A549 (cell line): Measurements from ENCODE around the gene INPP5A. TPM values are rescaled to one million over a fixed set of nuclear protein-coding genes. Genes with fewer than 3 reads are reported as not detected.

Experiments used
- ATAC-seq, 2 experiments: fragments of 200-7000 bp in 1 of 2; fragments of >200 bp in 1 of 2; cut with Nextera tagmentation in 1 of 2; cut with Tn5 transposase in 1 of 2; 3 replicates each; pipeline versions ENCODE4 v1.8.0 to v1.9.1; 2018 to 2020; ENCODE audit warnings: mild to moderate bottlenecking in 1 of 2, moderate library complexity in 1 of 2
- CTCF ChIA-PET: fragments of 300-600 bp; sonication (Branson Sonifier 250); formaldehyde crosslinking; extraction: SDS; loops from one replicate; lab custom pipeline; 2021; ENCODE audit warnings: antibody characterized with exemption, inconsistent platforms; lab: Yijun Ruan, JAX
- POLR2A ChIA-PET: fragments of 350-600 bp; formaldehyde crosslinking; extraction: SDS; loops from one replicate; lab custom pipeline; 2021; ENCODE audit warnings: antibody characterized with exemption, inconsistent platforms; lab: Yijun Ruan, JAX
- DNase-seq, 2 experiments: peaks; one replicate each; pipeline versions ENCODE4 v3.0.0 to v3.0.0-alpha.2; 2011 to 2016; ENCODE audit warnings: low read depth in 1 of 2, low spot score in 1 of 2
- FAIRE-seq: peaks from 2 replicates; lab custom pipeline; 2011; peaks lifted over from hg19 to GRCh38; lab: Jason Lieb, UNC
- H3K27ac ChIP-seq, 2 experiments: fragments of >200 bp; sonication (Bioruptor Twin); formaldehyde crosslinking; 3 replicates each; pipeline ENCODE4 v1.5.1; 2016 to 2017
- H3K4me1 ChIP-seq: fragments of >200 bp; sonication (Bioruptor Twin); formaldehyde crosslinking; 3 replicates; pipeline ENCODE4 v1.6.1; 2016
- H3K4me2 ChIP-seq: fragments of >200 bp; sonication (Bioruptor Twin); formaldehyde crosslinking; 3 replicates; pipeline ENCODE4 v1.6.1; 2016
- H3K4me3 ChIP-seq: fragments of >200 bp; sonication (Bioruptor Twin); formaldehyde crosslinking; 3 replicates; pipeline ENCODE4 v1.5.1; 2016
- H3K9me3 ChIP-seq: fragments of >200 bp; sonication (Bioruptor Twin); formaldehyde crosslinking; 3 replicates; pipeline ENCODE4 v1.6.1; 2016
- ATOH8 ChIP-seq: fragments of 250-450 bp; sonication (Bioruptor Pico); IDR thresholded peaks from 2 replicates; pipeline ENCODE4 v1.5.0; 2020; ENCODE audit warnings: low read depth, mild to moderate bottlenecking, moderate library complexity
- BCL3 ChIP-seq: fragments of >200 bp; sonication (Bioruptor Twin); formaldehyde crosslinking; IDR thresholded peaks from 3 replicates; pipeline ENCODE4 v1.6.1; 2016
- BHLHE40 ChIP-seq: IDR thresholded peaks from 2 replicates; pipeline ENCODE4 v1.6.1; 2012; ENCODE audit warnings: low read depth, low read length, inconsistent platforms
- CHD2 ChIP-seq: fragments of 150-350 bp; IDR thresholded peaks from 2 replicates; pipeline ENCODE4 v1.6.1; 2014; ENCODE audit warnings: low read length; ENCODE audit not compliant: partially characterized antibody
- CTCF ChIP-seq: fragments of >200 bp; sonication (Bioruptor Twin); formaldehyde crosslinking; IDR thresholded peaks from 3 replicates; pipeline ENCODE4 v1.5.1; 2016
- E2F6 ChIP-seq: IDR thresholded peaks from 2 replicates; pipeline ENCODE4 v1.6.1; 2012; ENCODE audit warnings: low read depth, borderline replicate concordance
- EHF ChIP-seq: fragments of 250-450 bp; sonication (Bioruptor Pico); IDR thresholded peaks from 2 replicates; pipeline ENCODE4 v1.5.0; 2020; ENCODE audit warnings: mild to moderate bottlenecking
- EHMT2 ChIP-seq: fragments of 200-600 bp; sonication (generic); IDR thresholded peaks from 2 replicates; pipeline ENCODE4 v1.6.1; 2016; ENCODE audit warnings: antibody characterized with exemption, low read depth, mild to moderate bottlenecking, moderate library complexity
- ELK1 ChIP-seq: fragments of 150-350 bp; IDR thresholded peaks from 2 replicates; pipeline ENCODE4 v1.6.1; 2014; ENCODE audit warnings: low read depth, mild to moderate bottlenecking, low read length
- FOSB ChIP-seq: fragments of 250-450 bp; sonication (Bioruptor Pico); IDR thresholded peaks from 2 replicates; pipeline ENCODE4 v1.5.0; 2020; ENCODE audit warnings: mild to moderate bottlenecking, moderate library complexity
- FOSL2 ChIP-seq, 2 experiments: fragments of 450-650 bp in 1 of 2; fragments of >200 bp in 1 of 2; sonication (Bioruptor Twin) in 1 of 2; formaldehyde crosslinking; IDR thresholded peaks; 2 replicates each; pipeline versions ENCODE4 v1.5.0 to v1.6.1; 2016 to 2020; ENCODE audit warnings: mild to moderate bottlenecking in 1 of 2, moderate library complexity in 1 of 2
- HDAC2 ChIP-seq: fragments of 200-600 bp; sonication (generic); IDR thresholded peaks from 2 replicates; pipeline ENCODE4 v1.6.1; 2016
- HEYL ChIP-seq: fragments of 250-450 bp; sonication (Bioruptor Pico); IDR thresholded peaks from 2 replicates; pipeline ENCODE4 v1.8.0; 2021; ENCODE audit warnings: mild to moderate bottlenecking, moderate library complexity
- HOXB13 ChIP-seq: fragments of 250-450 bp; sonication (Bioruptor Pico); IDR thresholded peaks from 2 replicates; pipeline ENCODE4 v1.5.0; 2020; ENCODE audit warnings: low read depth, mild to moderate bottlenecking, moderate library complexity
- JUN ChIP-seq, 2 experiments: fragments of >200 bp; sonication (Bioruptor Twin); formaldehyde crosslinking; IDR thresholded peaks; 2 replicates in 1 of 2; 3 replicates in 1 of 2; pipeline ENCODE4 v1.6.1; 2016 to 2017
- JUNB ChIP-seq: fragments of >200 bp; sonication (Bioruptor Twin); formaldehyde crosslinking; IDR thresholded peaks from 2 replicates; pipeline ENCODE4 v1.6.1; 2016
- KDM1A ChIP-seq: fragments of 200-600 bp; sonication (generic); IDR thresholded peaks from 2 replicates; pipeline ENCODE4 v1.6.1; 2016; ENCODE audit warnings: low read depth, mild to moderate bottlenecking
- MAFK ChIP-seq: fragments of 450-650 bp; IDR thresholded peaks from 2 replicates; pipeline ENCODE4 v1.6.1; 2014; ENCODE audit not compliant: partially characterized antibody
- MYC ChIP-seq: IDR thresholded peaks from 2 replicates; pipeline ENCODE4 v1.6.1; 2012; ENCODE audit warnings: mild to moderate bottlenecking, inconsistent platforms, low read length, improper control_type of control experiment, borderline replicate concordance
- POLR2A ChIP-seq: IDR thresholded peaks from 2 replicates; pipeline ENCODE4 v1.6.1; 2012; ENCODE audit warnings: mild to moderate bottlenecking, low read length
- POLR2AphosphoS2 ChIP-seq: conservative IDR thresholded peaks from 2 replicates; pipeline ENCODE4 v1.6.1; 2012; ENCODE audit warnings: low read length, improper control_type of control experiment, inconsistent platforms
- RAD21 ChIP-seq, 2 experiments: fragments of >200 bp in 1 of 2; sonication (Bioruptor Twin) in 1 of 2; formaldehyde crosslinking in 1 of 2; IDR thresholded peaks in 1 of 2; conservative IDR thresholded peaks in 1 of 2; 2 replicates in 1 of 2; 3 replicates in 1 of 2; pipeline ENCODE4 v1.6.1; 2012 to 2018; ENCODE audit warnings: inconsistent platforms in 1 of 2
- SREBF2 ChIP-seq: fragments of 450-650 bp; IDR thresholded peaks from 2 replicates; pipeline ENCODE4 v1.6.1; 2014; ENCODE audit warnings: mild to moderate bottlenecking, moderate library complexity
- TFCP2L1 ChIP-seq: fragments of 250-450 bp; sonication (Bioruptor Pico); IDR thresholded peaks from 2 replicates; pipeline ENCODE4 v1.5.0; 2021; ENCODE audit warnings: mild to moderate bottlenecking
- TP53 ChIP-seq: fragments of 250-450 bp; sonication (Bioruptor Pico); IDR thresholded peaks from 2 replicates; pipeline ENCODE4 v1.5.0; 2021; ENCODE audit warnings: mild to moderate bottlenecking, moderate library complexity
- USF2 ChIP-seq: fragments of 450-650 bp; IDR thresholded peaks from 2 replicates; pipeline ENCODE4 v1.6.1; 2014; ENCODE audit warnings: antibody characterized with exemption
- ZC3H11A ChIP-seq: fragments of 450-650 bp; IDR thresholded peaks from 2 replicates; pipeline ENCODE4 v1.6.1; 2014; ENCODE audit warnings: antibody characterized with exemption, mild to moderate bottlenecking
- ZFP36 ChIP-seq: fragments of 450-650 bp; IDR thresholded peaks from 2 replicates; pipeline ENCODE4 v1.6.1; 2014; ENCODE audit warnings: borderline replicate concordance; ENCODE audit not compliant: partially characterized antibody
- ZSCAN20 ChIP-seq: fragments of 250-450 bp; sonication (Bioruptor Pico); IDR thresholded peaks from 2 replicates; pipeline ENCODE4 v1.8.0; 2022; ENCODE audit warnings: mild to moderate bottlenecking, moderate library complexity
- WGBS: methylation state at CpG from one replicate; pipeline ENCODE4 v1.1.6; 2017; ENCODE audit errors: missing lambda C conversion rate; 5-methylcytosine and 5-hydroxymethylcytosine counted together
- polyA plus RNA-seq, 4 experiments: library from polyadenylated mRNA; depleted of rRNA in 3 of 4; stranded (reverse); fragments of >200 nt; fragmentation: RNase III in 1 of 4; extraction: RNeasy Plus Mini Kit Qiagen cat#74134 plus additional on column Dnase treatment in 1 of 4; gene quantifications; 2 replicates in 3 of 4; 3 replicates in 1 of 4; pipeline ENCODE4 v1.2.3, GENCODE V29; 2011 to 2017

INPP5A gene
- polyA plus RNA-seq, 2 of the 4 experiments (the other 2 are of a cell fraction) = 13.7 to 15.1 TPM

- no peak overlapping the region for H3K4me2 ChIP-seq
- FAIRE-seq (no peak), ATAC-seq (no peak), DNase-seq (no peak)
- H3K4me1 ChIP-seq = no peaks in the 10 kb centered on the region
- H3K27ac ChIP-seq = no peak overlapping the region
- H3K9me3 ChIP-seq = no peaks in the 10 kb centered on the region
- ChIA-PET POLR2A (no interaction called here), CTCF (interaction anchor here (1.2 to 3.0 kb wide), 2 partner anchors 8 to 104 kb away, joined by 4 to 8 read pairs; no protein-coding TSS in a partner anchor)
- TF ChIP-seq POLR2AphosphoS2 (no peak), EHF (no peak), KDM1A (no peak), ZSCAN20 (CRISPR knock-in tag) (no peak), HOXB13 (CRISPR knock-in tag) (no peak), BCL3 (no peak), FOSB (CRISPR knock-in tag) (no peak), SREBF2 (no peak), ZC3H11A (no peak), RAD21 (conservative IDR thresholded peaks at IDR 0.05 in 1 of 2, IDR thresholded peaks at IDR 0.05 in 1 of 2) (no peak), ATOH8 (no peak), POLR2A (no peak), HDAC2 (no peak), JUNB (no peak), EHMT2 (no peak)
- H3K4me3 ChIP-seq = no peak overlapping the region
- WGBS = 87% methylated on average over 24 of the region's 24 CpGs
These were observed 26.1 kb downstream of the INPP5A start for GRCh38 chr10:132563485-132564248.

- no peak overlapping the region for H3K4me3 ChIP-seq
- TF ChIP-seq ZSCAN20 (CRISPR knock-in tag) (no peak), USF2 (no peak), RAD21 (conservative IDR thresholded peaks at IDR 0.05 in 1 of 2, IDR thresholded peaks at IDR 0.05 in 1 of 2) (no peak), MYC (no peak), ELK1 (no peak), CTCF (no peak), ATOH8 (no peak), CHD2 (no peak), HEYL (CRISPR knock-in tag) (no peak), BHLHE40 (no peak), TFCP2L1 (CRISPR knock-in tag) (no peak), EHMT2 (no peak), FOSL2 (IDR thresholded peaks at IDR 0.05) (no peak), FOSL2 (CRISPR knock-in tag; IDR thresholded peaks at IDR 0.05) (no peak), JUN (IDR thresholded peaks at IDR 0.05) (no peak), MAFK (no peak), TP53 (no peak), ZFP36 (no peak), E2F6 (no peak)
- FAIRE-seq = no peak
- CTCF ChIA-PET = interaction anchor here (3.0 kb wide), 1 partner anchor 105 kb away, joined by 8 read pairs; no protein-coding TSS in a partner anchor
- H3K9me3 ChIP-seq = no peaks in the 10 kb centered on the region
- DNase-seq = no peak
- 88% methylated on average over 10 of the region's 10 CpGs for WGBS
- no peak for ATAC-seq
- POLR2A ChIA-PET = no interaction called here
- no peaks in the 10 kb centered on the region for H3K4me1 ChIP-seq
- H3K4me2 ChIP-seq = no peak overlapping the region
- no peak overlapping the region for H3K27ac ChIP-seq
These were observed 26.6 kb downstream of the INPP5A start for GRCh38 chr10:132564249-132564605.
